Measurements from ENCODE around the gene OLA1. TPM values are rescaled to one million over a fixed set of nuclear protein-coding genes. Genes with fewer than 3 reads are reported as not detected.

OLA1 gene
- total RNA-seq, 2 donors from 2014 or later: 127 to 181 TPM

DNA sequence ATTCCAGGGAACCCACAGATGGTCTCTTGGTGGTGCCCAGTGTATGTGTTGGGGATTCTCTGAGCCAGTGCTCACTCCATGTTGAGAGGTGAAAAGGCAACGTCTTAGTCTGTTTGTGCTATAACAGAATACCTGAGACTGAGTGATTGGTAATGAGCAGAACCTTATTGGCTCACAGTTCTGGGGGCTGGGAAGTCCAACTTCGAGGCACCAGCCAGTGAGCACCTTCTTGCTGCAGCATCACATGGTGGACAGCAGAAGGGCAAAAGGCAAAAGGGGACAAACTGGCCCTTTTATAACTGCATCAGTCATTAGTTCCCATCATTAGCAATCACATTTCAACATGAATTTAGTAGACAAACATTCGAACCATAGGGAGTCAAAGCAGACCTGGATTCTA lies 202.2 kb downstream of the OLA1 start:
- no peak overlapping the region for H3K4me3 Mint-ChIP-seq
- H3K27ac Mint-ChIP-seq: no peak overlapping the region
- Histone ChIP-seq H3K4me3 (ENCODE audit: low read length) (no peak overlapping the region), H3K9me3 (ENCODE audit: control insufficient read depth, low read length) (peaks cover 13% of the 10 kb centered on the region), H3K9ac (ENCODE audit: extremely low read depth, low read length, poor library complexity, severe bottlenecking) (no peak overlapping the region), H3K27me3 (ENCODE audit: control insufficient read depth, insufficient read depth, low read length, poor library complexity, severe bottlenecking) (no peaks in the 10 kb centered on the region), H3K36me3 (ENCODE audit: control insufficient read depth, insufficient read depth, low read length) (no peaks in the 10 kb centered on the region), H3K4me1 (ENCODE audit: control insufficient read depth, insufficient read depth, low read length) (peaks cover 4% of the 10 kb centered on the region), H3K27ac (ENCODE audit: low read depth, low read length) (no peak overlapping the region)
- H3K9me3 Mint-ChIP-seq: peaks cover 9% of the 10 kb centered on the region
- H3K36me3 Mint-ChIP-seq (ENCODE audit: low read depth): no peaks in the 10 kb centered on the region
- no peak for TF ChIP-seq CTCF (conservative IDR thresholded peaks at IDR 0.05)
- no peaks in the 10 kb centered on the region for H3K27me3 Mint-ChIP-seq (ENCODE audit: insufficient read depth)
- DNase-seq: no peak
- H3K4me1 Mint-ChIP-seq: peaks cover 7% of the 10 kb centered on the region
- 91 to 95% methylated on average over 3 of the region's 3 CpGs for WGBS, 2 experiments (ENCODE audit: insufficient coverage in 1 of 2, insufficient read length in 1 of 2)

GRCh38 chr2:174044556-174044955 lies 203.8 kb downstream of the OLA1 start:
- no peak for TF ChIP-seq CTCF (conservative IDR thresholded peaks at IDR 0.05)
- Histone ChIP-seq H3K9me3 (ENCODE audit: control insufficient read depth, low read length) (peaks cover 12% of the 10 kb centered on the region), H3K27me3 (ENCODE audit: control insufficient read depth, insufficient read depth, low read length, poor library complexity, severe bottlenecking) (no peaks in the 10 kb centered on the region), H3K4me1 (ENCODE audit: control insufficient read depth, insufficient read depth, low read length) (peaks cover 4% of the 10 kb centered on the region), H3K27ac (ENCODE audit: low read depth, low read length) (no peak overlapping the region), H3K36me3 (ENCODE audit: control insufficient read depth, insufficient read depth, low read length) (no peaks in the 10 kb centered on the region), H3K4me3 (ENCODE audit: low read length) (no peak overlapping the region), H3K9ac (ENCODE audit: extremely low read depth, low read length, poor library complexity, severe bottlenecking) (no peak overlapping the region)
- H3K36me3 Mint-ChIP-seq (ENCODE audit: low read depth): no peaks in the 10 kb centered on the region
- H3K27ac Mint-ChIP-seq: no peak overlapping the region
- H3K4me1 Mint-ChIP-seq: peaks cover 12% of the 10 kb centered on the region
- DNase-seq: no peak
- peaks cover 9% of the 10 kb centered on the region for H3K9me3 Mint-ChIP-seq
- no peak overlapping the region for H3K4me3 Mint-ChIP-seq
- 97 to 100% methylated on average over 3 of the region's 3 CpGs for WGBS, 2 experiments (ENCODE audit: insufficient coverage in 1 of 2, insufficient read length in 1 of 2)
- no peaks in the 10 kb centered on the region for H3K27me3 Mint-ChIP-seq (ENCODE audit: insufficient read depth)

DNA sequence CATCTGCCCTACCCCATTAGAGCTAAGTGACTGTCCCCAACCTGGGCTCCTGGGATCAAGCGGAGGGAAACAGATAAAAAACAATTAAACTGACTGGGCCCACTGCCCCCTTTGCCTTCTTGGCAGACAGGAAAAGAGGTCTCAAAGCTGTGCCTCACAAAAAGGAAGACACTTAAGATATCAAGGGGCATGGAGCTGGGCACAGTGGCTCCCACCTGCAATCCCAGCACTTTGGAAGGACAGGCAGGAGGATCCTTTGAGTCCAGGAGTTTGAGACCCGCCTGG lies 208.0 kb downstream of the OLA1 start:
- Histone ChIP-seq H3K4me3 (ENCODE audit: low read length) (no peak overlapping the region), H3K9ac (ENCODE audit: extremely low read depth, low read length, poor library complexity, severe bottlenecking) (no peak overlapping the region), H3K27ac (ENCODE audit: low read depth, low read length) (no peak overlapping the region), H3K9me3 (ENCODE audit: control insufficient read depth, low read length) (no peaks in the 10 kb centered on the region), H3K36me3 (ENCODE audit: control insufficient read depth, insufficient read depth, low read length) (no peaks in the 10 kb centered on the region), H3K27me3 (ENCODE audit: control insufficient read depth, insufficient read depth, low read length, poor library complexity, severe bottlenecking) (no peaks in the 10 kb centered on the region), H3K4me1 (ENCODE audit: control insufficient read depth, insufficient read depth, low read length) (no peaks in the 10 kb centered on the region)
- no peaks in the 10 kb centered on the region for H3K27me3 Mint-ChIP-seq (ENCODE audit: insufficient read depth)
- H3K9me3 Mint-ChIP-seq: peaks cover 2% of the 10 kb centered on the region
- H3K4me1 Mint-ChIP-seq: peaks cover 24% of the 10 kb centered on the region
- H3K36me3 Mint-ChIP-seq (ENCODE audit: low read depth): no peaks in the 10 kb centered on the region
- H3K4me3 Mint-ChIP-seq: no peak overlapping the region
- no peak overlapping the region for H3K27ac Mint-ChIP-seq
- no peak for DNase-seq
- WGBS, 2 experiments (ENCODE audit: insufficient coverage in 1 of 2, insufficient read length in 1 of 2): 98 to 100% methylated on average over 2 of the region's 2 CpGs
- no peak for TF ChIP-seq CTCF (conservative IDR thresholded peaks at IDR 0.05)
